ENCODE results near the gene TPCN2.

TPCN2 gene

GRCh38 chr11:69107413-69107812, 58.7 kb downstream of the TPCN2 start:
- Histone ChIP-seq H3K79me2 (ENCODE audit: control insufficient read depth, insufficient read depth, low read length, poor library complexity) (no peaks in the 10 kb centered on the region), H3K36me3 (ENCODE audit: control insufficient read depth in 1 of 2, insufficient read depth in 2 of 2, low read length in 2 of 2) (no peaks in the 10 kb centered on the region), H3K9ac (ENCODE audit: low read length) (no peak overlapping the region), H3K4me1 (ENCODE audit: control insufficient read depth in 1 of 2, insufficient read depth in 2 of 2, low read length in 2 of 2) (peaks cover 6 to 8% of the 10 kb centered on the region in 2 experiments), H4K91ac (ENCODE audit: low read depth, low read length) (no peak overlapping the region), H4K12ac (ENCODE audit: low read depth, low read length) (no peak overlapping the region), H2AK5ac (ENCODE audit: low read length) (no peak overlapping the region), H3K14ac (ENCODE audit: low read length) (no peak overlapping the region), H3K4ac (ENCODE audit: low read depth, low read length) (no peak overlapping the region), H3K9me3 (ENCODE audit: insufficient read depth, low read depth, low read length) (peaks cover 3% of the 10 kb centered on the region), H3K23ac (ENCODE audit: low read length) (no peak overlapping the region), H4K8ac (ENCODE audit: low read depth, low read length) (no peak overlapping the region), H3K27me3 (ENCODE audit: insufficient read depth, low read length) (no peaks in the 10 kb centered on the region), H3K18ac (ENCODE audit: low read length) (no peak overlapping the region), H2BK120ac (ENCODE audit: insufficient read depth, low read length, poor library complexity) (no peak overlapping the region), H2BK5ac (ENCODE audit: low read depth, low read length, poor library complexity) (no peak overlapping the region), H3K27ac (ENCODE audit: low read depth, low read length) (no peak overlapping the region), H3K79me1 (ENCODE audit: low read length) (no peaks in the 10 kb centered on the region), H3K4me2 (ENCODE audit: low read length) (no peak overlapping the region), H2AFZ (ENCODE audit: insufficient read depth, low read length, poor library complexity) (no peak overlapping the region), H2BK12ac (ENCODE audit: low read length) (no peak overlapping the region), H3K4me3 (ENCODE audit: low read depth, low read length) (no peak overlapping the region)
- no peak for DNase-seq

- peaks cover 6 to 8% of the 10 kb centered on the region in 2 experiments for H3K4me1 ChIP-seq (ENCODE audit: control insufficient read depth in 1 of 2, insufficient read depth in 2 of 2, low read length in 2 of 2)
- no peak for DNase-seq
- H2BK12ac ChIP-seq (ENCODE audit: low read length): no peak overlapping the region
- peaks cover 3% of the 10 kb centered on the region for H3K9me3 ChIP-seq (ENCODE audit: insufficient read depth, low read depth, low read length)
- H4K91ac ChIP-seq (ENCODE audit: low read depth, low read length): no peak overlapping the region
- no peak overlapping the region for H4K12ac ChIP-seq (ENCODE audit: low read depth, low read length)
- H3K79me1 ChIP-seq (ENCODE audit: low read length): no peaks in the 10 kb centered on the region
- no peaks in the 10 kb centered on the region for H3K79me2 ChIP-seq (ENCODE audit: control insufficient read depth, insufficient read depth, low read length, poor library complexity)
- no peak overlapping the region for H2BK5ac ChIP-seq (ENCODE audit: low read depth, low read length, poor library complexity)
- no peak overlapping the region for H3K14ac ChIP-seq (ENCODE audit: low read length)
- H3K4me2 ChIP-seq (ENCODE audit: low read length): no peak overlapping the region
- no peaks in the 10 kb centered on the region for H3K27me3 ChIP-seq (ENCODE audit: insufficient read depth, low read length)
- no peak overlapping the region for H3K27ac ChIP-seq (ENCODE audit: low read depth, low read length)
- H3K23ac ChIP-seq (ENCODE audit: low read length): no peak overlapping the region
- peak overlapping the region; percentile 32 for H3K4me3 ChIP-seq (ENCODE audit: low read depth, low read length)
- H2AFZ ChIP-seq (ENCODE audit: insufficient read depth, low read length, poor library complexity): no peak overlapping the region
- no peak overlapping the region for H3K4ac ChIP-seq (ENCODE audit: low read depth, low read length)
- H3K9ac ChIP-seq (ENCODE audit: low read length): no peak overlapping the region
- H2BK120ac ChIP-seq (ENCODE audit: insufficient read depth, low read length, poor library complexity): no peak overlapping the region
- H2AK5ac ChIP-seq (ENCODE audit: low read length): no peak overlapping the region
- no peak overlapping the region for H3K18ac ChIP-seq (ENCODE audit: low read length)
- no peak overlapping the region for H4K8ac ChIP-seq (ENCODE audit: low read depth, low read length)
- no peaks in the 10 kb centered on the region for H3K36me3 ChIP-seq (ENCODE audit: control insufficient read depth in 1 of 2, insufficient read depth in 2 of 2, low read length in 2 of 2)
- no CpG with 5 or more reads among the region's 7 CpGs for WGBS (ENCODE audit: extremely low coverage, insufficient coverage, insufficient read length)
Measured at GRCh38 chr11:69108030-69108429, 59.3 kb downstream of the TPCN2 start.

- WGBS (ENCODE audit: extremely low coverage, insufficient coverage, insufficient read length): no CpG with 5 or more reads among the region's 5 CpGs
- H3K9ac ChIP-seq (ENCODE audit: low read length): no peak overlapping the region
- H3K4me2 ChIP-seq (ENCODE audit: low read length): no peak overlapping the region
- H4K8ac ChIP-seq (ENCODE audit: low read depth, low read length): no peak overlapping the region
- peaks cover 6 to 8% of the 10 kb centered on the region in 2 experiments for H3K4me1 ChIP-seq (ENCODE audit: control insufficient read depth in 1 of 2, insufficient read depth in 2 of 2, low read length in 2 of 2)
- H3K79me1 ChIP-seq (ENCODE audit: low read length): no peaks in the 10 kb centered on the region
- no peak overlapping the region for H2BK5ac ChIP-seq (ENCODE audit: low read depth, low read length, poor library complexity)
- H3K18ac ChIP-seq (ENCODE audit: low read length): no peak overlapping the region
- H3K14ac ChIP-seq (ENCODE audit: low read length): no peak overlapping the region
- H3K4ac ChIP-seq (ENCODE audit: low read depth, low read length): no peak overlapping the region
- H4K12ac ChIP-seq (ENCODE audit: low read depth, low read length): no peak overlapping the region
- H3K36me3 ChIP-seq (ENCODE audit: control insufficient read depth in 1 of 2, insufficient read depth in 2 of 2, low read length in 2 of 2): no peaks in the 10 kb centered on the region
- no peak overlapping the region for H3K27ac ChIP-seq (ENCODE audit: low read depth, low read length)
- H3K9me3 ChIP-seq (ENCODE audit: insufficient read depth, low read depth, low read length): peaks cover 3% of the 10 kb centered on the region
- H4K91ac ChIP-seq (ENCODE audit: low read depth, low read length): no peak overlapping the region
- H2BK120ac ChIP-seq (ENCODE audit: insufficient read depth, low read length, poor library complexity): no peak overlapping the region
- no peak for DNase-seq
- no peak overlapping the region for H2BK12ac ChIP-seq (ENCODE audit: low read length)
- no peaks in the 10 kb centered on the region for H3K27me3 ChIP-seq (ENCODE audit: insufficient read depth, low read length)
- H3K79me2 ChIP-seq (ENCODE audit: control insufficient read depth, insufficient read depth, low read length, poor library complexity): no peaks in the 10 kb centered on the region
- no peak overlapping the region for H2AK5ac ChIP-seq (ENCODE audit: low read length)
- H3K23ac ChIP-seq (ENCODE audit: low read length): no peak overlapping the region
- H3K4me3 ChIP-seq (ENCODE audit: low read depth, low read length): no peak overlapping the region
- no peak overlapping the region for H2AFZ ChIP-seq (ENCODE audit: insufficient read depth, low read length, poor library complexity)
Measured at GRCh38 chr11:69108559-69108958, 59.8 kb downstream of the TPCN2 start.

GRCh38 chr11:69109101-69109500, 60.4 kb downstream of the TPCN2 start:
- Histone ChIP-seq H3K14ac (ENCODE audit: low read length) (no peak overlapping the region), H4K12ac (ENCODE audit: low read depth, low read length) (no peak overlapping the region), H2BK12ac (ENCODE audit: low read length) (no peak overlapping the region), H3K4me3 (ENCODE audit: low read depth, low read length) (no peak overlapping the region), H3K18ac (ENCODE audit: low read length) (no peak overlapping the region), H3K4me1 (ENCODE audit: control insufficient read depth in 1 of 2, insufficient read depth in 2 of 2, low read length in 2 of 2) (peaks cover 6 to 8% of the 10 kb centered on the region in 2 experiments), H2BK120ac (ENCODE audit: insufficient read depth, low read length, poor library complexity) (no peak overlapping the region), H2BK5ac (ENCODE audit: low read depth, low read length, poor library complexity) (no peak overlapping the region), H3K4ac (ENCODE audit: low read depth, low read length) (no peak overlapping the region), H2AK5ac (ENCODE audit: low read length) (no peak overlapping the region), H3K79me1 (ENCODE audit: low read length) (no peaks in the 10 kb centered on the region), H3K23ac (ENCODE audit: low read length) (no peak overlapping the region), H4K8ac (ENCODE audit: low read depth, low read length) (no peak overlapping the region), H3K79me2 (ENCODE audit: control insufficient read depth, insufficient read depth, low read length, poor library complexity) (no peaks in the 10 kb centered on the region), H3K9me3 (ENCODE audit: insufficient read depth, low read depth, low read length) (peaks cover 3% of the 10 kb centered on the region), H3K27me3 (ENCODE audit: insufficient read depth, low read length) (no peaks in the 10 kb centered on the region), H4K91ac (ENCODE audit: low read depth, low read length) (no peak overlapping the region), H3K27ac (ENCODE audit: low read depth, low read length) (no peak overlapping the region), H2AFZ (ENCODE audit: insufficient read depth, low read length, poor library complexity) (no peak overlapping the region), H3K4me2 (ENCODE audit: low read length) (no peak overlapping the region), H3K36me3 (ENCODE audit: control insufficient read depth in 1 of 2, insufficient read depth in 2 of 2, low read length in 2 of 2) (no peaks in the 10 kb centered on the region), H3K9ac (ENCODE audit: low read length) (no peak overlapping the region)
- no CpG with 5 or more reads among the region's 2 CpGs for WGBS (ENCODE audit: extremely low coverage, insufficient coverage, insufficient read length)
- no peak for DNase-seq

Measured in trophoblast cell (in vitro differentiated cells and primary cell).